ENCODE data around the gene KRT1.

- TF ChIP-seq, protein P1, sequence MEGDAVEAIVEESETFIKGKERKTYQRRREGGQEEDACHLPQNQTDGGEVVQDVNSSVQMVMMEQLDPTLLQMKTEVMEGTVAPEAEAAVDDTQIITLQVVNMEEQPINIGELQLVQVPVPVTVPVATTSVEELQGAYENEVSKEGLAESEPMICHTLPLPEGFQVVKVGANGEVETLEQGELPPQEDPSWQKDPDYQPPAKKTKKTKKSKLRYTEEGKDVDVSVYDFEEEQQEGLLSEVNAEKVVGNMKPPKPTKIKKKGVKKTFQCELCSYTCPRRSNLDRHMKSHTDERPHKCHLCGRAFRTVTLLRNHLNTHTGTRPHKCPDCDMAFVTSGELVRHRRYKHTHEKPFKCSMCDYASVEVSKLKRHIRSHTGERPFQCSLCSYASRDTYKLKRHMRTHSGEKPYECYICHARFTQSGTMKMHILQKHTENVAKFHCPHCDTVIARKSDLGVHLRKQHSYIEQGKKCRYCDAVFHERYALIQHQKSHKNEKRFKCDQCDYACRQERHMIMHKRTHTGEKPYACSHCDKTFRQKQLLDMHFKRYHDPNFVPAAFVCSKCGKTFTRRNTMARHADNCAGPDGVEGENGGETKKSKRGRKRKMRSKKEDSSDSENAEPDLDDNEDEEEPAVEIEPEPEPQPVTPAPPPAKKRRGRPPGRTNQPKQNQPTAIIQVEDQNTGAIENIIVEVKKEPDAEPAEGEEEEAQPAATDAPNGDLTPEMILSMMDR (IDR thresholded peaks at IDR 0.05; ENCODE audit: poor library complexity): no peak
- TF ChIP-seq EZH2phosphoT487 (IDR thresholded peaks at IDR 0.05; ENCODE audit: low read depth, severe bottlenecking, unreplicated experiment) (no peak), EZH2 (IDR thresholded peaks at IDR 0.05; ENCODE audit: borderline replicate concordance) (no peak)
Measured at GRCh38 chr12:52681526-52682380, 1.5 kb upstream of the KRT1 start.
